A549 (cell line): Measurements from ENCODE around the gene SAG.

Source experiments
- CTCF ChIP-seq: fragments of >200 bp; sonication (Bioruptor Twin); formaldehyde crosslinking; IDR thresholded peaks from 3 replicates; pipeline ENCODE4 v1.5.1; 2016
- HOXA7 ChIP-seq: fragments of 250-450 bp; sonication (Bioruptor Pico); IDR thresholded peaks from 2 replicates; pipeline ENCODE4 v1.5.0; 2020; ENCODE audit warnings: mild to moderate bottlenecking, moderate library complexity
- MAFK ChIP-seq: fragments of 450-650 bp; IDR thresholded peaks from 2 replicates; pipeline ENCODE4 v1.6.1; 2014; ENCODE audit not compliant: partially characterized antibody
- REST ChIP-seq: fragments of 200-600 bp; sonication (generic); IDR thresholded peaks from 2 replicates; pipeline ENCODE4 v1.6.1; 2016; ENCODE audit warnings: antibody characterized with exemption, mild to moderate bottlenecking, moderate library complexity
- SREBF2 ChIP-seq: fragments of 450-650 bp; IDR thresholded peaks from 2 replicates; pipeline ENCODE4 v1.6.1; 2014; ENCODE audit warnings: mild to moderate bottlenecking, moderate library complexity

GRCh38 chr2:233379441-233379840 is 71.8 kb downstream of the SAG start:
- no peak for TF ChIP-seq CTCF
- no peak for TF ChIP-seq HOXA7 (CRISPR knock-in tag)
- TF ChIP-seq REST: no peak
- TF ChIP-seq SREBF2: no peak
- no peak for TF ChIP-seq MAFK
